ENCODE data around the gene VWA5B1.

Gene VWA5B1

DNA sequence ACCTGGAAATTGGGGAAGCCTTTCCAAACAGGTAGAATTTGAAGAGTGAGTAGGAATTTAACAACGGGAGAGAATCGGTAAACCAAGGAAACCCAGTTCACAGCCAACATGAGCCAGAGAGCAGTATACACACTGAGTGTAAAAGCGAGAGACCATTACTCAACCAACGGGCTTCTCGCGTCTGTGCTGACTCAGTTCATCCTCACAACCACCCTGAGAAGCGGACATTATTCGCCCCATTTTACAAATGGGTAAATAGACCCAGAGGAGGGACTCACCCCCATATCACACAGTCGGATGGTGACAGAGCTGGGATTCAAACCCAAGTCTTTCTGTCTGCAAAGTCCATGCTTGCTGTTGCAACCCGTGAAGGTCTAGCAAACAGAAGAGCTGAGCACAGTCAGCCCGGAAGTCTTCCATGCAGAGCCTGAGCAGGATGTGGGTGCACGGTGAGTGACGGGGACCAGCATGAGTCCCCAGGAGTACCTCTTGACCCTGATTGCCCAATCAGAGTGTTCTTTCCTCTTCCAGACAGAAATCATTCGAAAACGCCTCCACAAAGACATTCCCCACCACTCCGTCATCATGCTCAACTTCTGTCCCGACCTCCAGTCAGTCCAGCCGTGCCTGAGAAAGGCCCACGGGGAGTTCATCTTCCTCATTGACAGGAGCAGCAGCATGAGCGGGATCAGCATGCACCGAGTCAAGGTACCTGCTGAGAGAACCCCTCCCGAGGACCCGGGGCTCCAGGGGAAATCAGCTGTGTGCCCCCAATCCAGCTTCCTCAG lies 32.3 kb downstream of the VWA5B1 start:
- Histone ChIP-seq H3K27ac (ENCODE audit: low read depth, low read length) (no peak overlapping the region), H3K36me3 (ENCODE audit: control insufficient read depth, insufficient read depth, low read length) (no peaks in the 10 kb centered on the region), H3K4me3 (ENCODE audit: low read depth, low read length) (no peak overlapping the region), H3K9me3 (ENCODE audit: control insufficient read depth, insufficient read depth, low read depth, low read length) (no peaks in the 10 kb centered on the region), H3K27me3 (ENCODE audit: control insufficient read depth, insufficient read depth, low read length) (peaks cover 11% of the 10 kb centered on the region; the same call in 1 of the 2 replicates), H3K9ac (ENCODE audit: low read length) (no peak overlapping the region), H3K4me1 (ENCODE audit: control insufficient read depth, insufficient read depth, low read length) (no peaks in the 10 kb centered on the region)

DNA sequence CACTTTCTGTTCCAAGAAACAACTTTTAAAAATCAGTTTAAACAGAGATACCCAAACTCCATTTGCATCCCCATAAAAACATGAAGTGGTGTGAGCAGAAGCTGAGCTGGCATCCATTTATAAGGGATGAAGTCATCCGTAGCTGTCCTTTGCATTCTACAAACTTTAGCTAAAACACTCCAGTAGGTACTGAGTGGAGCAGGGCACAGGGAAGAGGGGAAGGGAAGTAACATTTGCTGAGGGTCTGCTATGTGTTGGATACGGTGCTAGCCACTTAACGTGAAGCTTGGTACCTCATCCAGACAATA lies 32.9 kb downstream of the VWA5B1 start:
- H3K9ac ChIP-seq (ENCODE audit: low read length): no peak overlapping the region
- H3K4me3 ChIP-seq (ENCODE audit: low read depth, low read length): no peak overlapping the region
- H3K36me3 ChIP-seq (ENCODE audit: control insufficient read depth, insufficient read depth, low read length): no peaks in the 10 kb centered on the region
- no peaks in the 10 kb centered on the region for H3K9me3 ChIP-seq (ENCODE audit: control insufficient read depth, insufficient read depth, low read depth, low read length)
- H3K27ac ChIP-seq (ENCODE audit: low read depth, low read length): no peak overlapping the region
- H3K4me1 ChIP-seq (ENCODE audit: control insufficient read depth, insufficient read depth, low read length): no peaks in the 10 kb centered on the region
- H3K27me3 ChIP-seq (ENCODE audit: control insufficient read depth, insufficient read depth, low read length): peaks cover 14% of the 10 kb centered on the region; the same call in 1 of the 2 replicates

DNA sequence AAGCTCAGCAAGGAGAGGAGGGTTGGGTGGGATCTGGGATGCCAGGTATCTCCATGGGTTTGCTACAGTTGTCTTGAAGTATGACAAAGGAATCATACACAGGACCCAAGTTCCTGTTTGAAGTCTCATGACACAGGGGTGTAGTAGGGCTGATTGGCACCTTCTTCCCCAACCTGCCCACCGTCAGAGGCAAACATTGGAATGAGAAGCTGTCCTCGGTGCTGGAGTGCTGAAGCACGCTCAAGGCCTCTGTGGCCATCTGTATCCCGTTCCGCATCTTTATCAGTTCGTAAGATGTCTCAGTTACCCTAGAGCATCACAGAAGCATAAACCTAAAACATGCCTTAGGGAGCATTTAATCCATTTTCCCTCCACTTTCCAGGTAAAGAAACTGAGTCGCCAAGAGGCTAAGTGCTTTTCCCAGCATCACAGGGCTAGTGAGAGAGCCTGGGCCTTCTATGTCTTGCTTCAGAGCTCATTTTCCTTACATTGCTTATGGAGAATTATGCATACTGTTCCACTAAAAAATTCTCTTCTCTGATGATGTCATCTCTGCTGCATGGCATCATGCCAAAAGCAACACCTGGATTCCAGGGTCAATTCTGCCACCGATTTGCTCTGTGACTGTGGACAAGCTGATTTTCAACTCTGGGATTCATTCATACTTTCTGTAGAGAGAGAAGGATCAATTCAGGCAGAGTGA lies 34.2 kb downstream of the VWA5B1 start:
- Histone ChIP-seq H3K27me3 (ENCODE audit: control insufficient read depth, insufficient read depth, low read length) (peaks cover 14% of the 10 kb centered on the region; the same call in 1 of the 2 replicates), H3K36me3 (ENCODE audit: control insufficient read depth, insufficient read depth, low read length) (no peaks in the 10 kb centered on the region), H3K9ac (ENCODE audit: low read length) (no peak overlapping the region), H3K4me1 (ENCODE audit: control insufficient read depth, insufficient read depth, low read length) (no peaks in the 10 kb centered on the region), H3K27ac (ENCODE audit: low read depth, low read length) (no peak overlapping the region), H3K9me3 (ENCODE audit: control insufficient read depth, insufficient read depth, low read depth, low read length) (no peaks in the 10 kb centered on the region), H3K4me3 (ENCODE audit: low read depth, low read length) (no peak overlapping the region)

DNA sequence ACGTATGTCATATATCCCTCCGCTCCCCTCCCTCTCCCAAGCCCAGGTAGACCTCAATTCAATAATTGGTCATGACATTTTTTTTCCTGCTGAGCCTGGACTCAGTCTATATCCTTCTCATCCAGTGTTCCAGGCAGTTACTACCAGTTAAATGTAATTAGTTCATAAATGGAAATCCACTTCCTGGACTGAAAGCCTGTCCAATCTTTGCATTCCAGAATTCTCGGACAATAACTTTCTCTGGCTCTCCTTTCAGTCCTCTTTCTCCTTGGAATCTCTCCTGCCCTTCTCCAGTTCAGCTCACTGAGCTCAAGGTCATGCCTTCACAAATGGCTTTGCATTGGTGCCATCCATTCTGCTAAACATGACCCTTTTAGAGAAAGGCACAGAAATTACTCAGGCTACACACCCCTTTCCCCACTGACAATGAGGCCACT lies 34.8 kb downstream of the VWA5B1 start:
- H3K9me3 ChIP-seq (ENCODE audit: control insufficient read depth, insufficient read depth, low read depth, low read length): no peaks in the 10 kb centered on the region
- H3K4me3 ChIP-seq (ENCODE audit: low read depth, low read length): no peak overlapping the region
- H3K27me3 ChIP-seq (ENCODE audit: control insufficient read depth, insufficient read depth, low read length): peaks cover 14% of the 10 kb centered on the region; the same call in 1 of the 2 replicates
- no peak overlapping the region for H3K27ac ChIP-seq (ENCODE audit: low read depth, low read length)
- H3K9ac ChIP-seq (ENCODE audit: low read length): no peak overlapping the region
- no peaks in the 10 kb centered on the region for H3K4me1 ChIP-seq (ENCODE audit: control insufficient read depth, insufficient read depth, low read length)
- H3K36me3 ChIP-seq (ENCODE audit: control insufficient read depth, insufficient read depth, low read length): no peaks in the 10 kb centered on the region

DNA sequence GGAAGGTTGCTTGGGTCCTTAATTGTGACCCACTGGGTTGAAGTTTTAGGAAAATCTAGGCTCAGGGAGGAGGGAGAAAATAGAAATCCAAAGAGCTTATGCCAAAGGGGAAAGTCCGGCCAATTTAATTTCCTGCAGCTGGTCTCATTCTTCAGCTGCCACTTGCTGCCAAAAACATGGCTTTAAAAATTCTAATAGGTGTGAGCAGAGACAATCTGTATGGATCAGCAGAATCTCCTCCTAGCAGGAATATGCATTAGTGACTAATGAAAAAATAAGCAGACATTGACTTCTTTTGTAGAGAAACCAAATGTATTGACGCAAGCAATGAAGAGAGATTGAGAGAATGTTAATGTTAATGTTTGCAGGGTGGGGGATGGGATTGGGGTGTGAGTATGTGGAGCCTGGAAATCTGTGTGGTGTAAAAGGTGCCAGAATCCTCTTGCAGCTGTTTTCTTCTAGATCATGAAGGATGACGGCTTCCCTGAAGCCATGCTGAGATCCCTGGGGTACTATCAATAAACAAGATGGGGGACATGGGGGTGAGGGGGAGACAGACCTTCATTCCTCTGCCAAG lies 35.3 kb downstream of the VWA5B1 start:
- H3K27me3 ChIP-seq (ENCODE audit: control insufficient read depth, insufficient read depth, low read length): peaks cover 17% of the 10 kb centered on the region; the same call in 1 of the 2 replicates
- no peaks in the 10 kb centered on the region for H3K4me1 ChIP-seq (ENCODE audit: control insufficient read depth, insufficient read depth, low read length)
- no peaks in the 10 kb centered on the region for H3K9me3 ChIP-seq (ENCODE audit: control insufficient read depth, insufficient read depth, low read depth, low read length)
- H3K4me3 ChIP-seq (ENCODE audit: low read depth, low read length): no peak overlapping the region
- H3K27ac ChIP-seq (ENCODE audit: low read depth, low read length): no peak overlapping the region
- no peaks in the 10 kb centered on the region for H3K36me3 ChIP-seq (ENCODE audit: control insufficient read depth, insufficient read depth, low read length)
- no peak overlapping the region for H3K9ac ChIP-seq (ENCODE audit: low read length)

DNA sequence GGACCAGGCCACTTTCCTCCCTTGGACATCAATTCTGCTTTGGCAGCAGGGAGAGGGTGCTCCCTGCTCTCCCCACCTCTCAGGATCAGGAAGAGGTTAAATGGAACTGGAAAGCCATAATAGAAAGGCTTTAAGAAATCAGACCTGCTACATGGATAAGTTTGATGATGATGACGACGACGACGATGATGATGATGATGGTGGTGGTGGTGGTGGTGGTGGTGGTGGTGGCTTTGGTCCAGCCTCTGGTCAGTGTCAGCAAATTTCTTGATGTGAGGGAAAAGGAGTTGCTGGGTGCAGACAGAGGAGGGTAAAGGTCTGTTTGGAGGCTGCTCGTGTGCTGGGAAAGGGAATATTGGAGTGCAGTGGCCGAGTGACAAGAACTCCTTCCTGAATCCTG lies 36.8 kb downstream of the VWA5B1 start:
- no peak overlapping the region for H3K27ac ChIP-seq (ENCODE audit: low read depth, low read length)
- H3K9me3 ChIP-seq (ENCODE audit: control insufficient read depth, insufficient read depth, low read depth, low read length): no peaks in the 10 kb centered on the region
- H3K27me3 ChIP-seq (ENCODE audit: control insufficient read depth, insufficient read depth, low read length): peaks cover 20% of the 10 kb centered on the region
- no peaks in the 10 kb centered on the region for H3K4me1 ChIP-seq (ENCODE audit: control insufficient read depth, insufficient read depth, low read length)
- H3K36me3 ChIP-seq (ENCODE audit: control insufficient read depth, insufficient read depth, low read length): no peaks in the 10 kb centered on the region
- H3K9ac ChIP-seq (ENCODE audit: low read length): no peak overlapping the region
- H3K4me3 ChIP-seq (ENCODE audit: low read depth, low read length): no peak overlapping the region

DNA sequence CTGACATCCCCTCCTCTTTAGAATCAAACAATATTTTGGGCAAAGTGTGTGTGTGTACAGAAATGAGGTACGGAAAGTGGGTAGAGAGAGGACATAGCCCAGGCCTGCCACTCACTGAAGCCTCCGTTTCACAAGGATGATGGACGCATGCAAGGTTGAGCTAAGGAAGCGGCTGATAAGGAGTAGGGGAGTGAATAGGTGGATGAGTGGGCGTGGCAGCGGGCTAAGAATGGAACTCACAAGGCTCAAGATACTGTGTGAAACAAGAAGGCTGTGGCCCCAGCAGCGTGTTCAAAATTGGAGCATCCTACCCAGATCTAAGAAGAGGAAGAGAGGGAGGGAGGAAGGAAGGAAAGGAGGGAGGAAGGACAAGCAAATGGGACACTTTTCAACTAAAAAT lies 37.5 kb downstream of the VWA5B1 start:
- Histone ChIP-seq H3K4me1 (ENCODE audit: control insufficient read depth, insufficient read depth, low read length) (no peaks in the 10 kb centered on the region), H3K9ac (ENCODE audit: low read length) (no peak overlapping the region), H3K4me3 (ENCODE audit: low read depth, low read length) (no peak overlapping the region), H3K36me3 (ENCODE audit: control insufficient read depth, insufficient read depth, low read length) (no peaks in the 10 kb centered on the region), H3K27me3 (ENCODE audit: control insufficient read depth, insufficient read depth, low read length) (peaks cover 20% of the 10 kb centered on the region), H3K27ac (ENCODE audit: low read depth, low read length) (no peak overlapping the region), H3K9me3 (ENCODE audit: control insufficient read depth, insufficient read depth, low read depth, low read length) (no peaks in the 10 kb centered on the region)

DNA sequence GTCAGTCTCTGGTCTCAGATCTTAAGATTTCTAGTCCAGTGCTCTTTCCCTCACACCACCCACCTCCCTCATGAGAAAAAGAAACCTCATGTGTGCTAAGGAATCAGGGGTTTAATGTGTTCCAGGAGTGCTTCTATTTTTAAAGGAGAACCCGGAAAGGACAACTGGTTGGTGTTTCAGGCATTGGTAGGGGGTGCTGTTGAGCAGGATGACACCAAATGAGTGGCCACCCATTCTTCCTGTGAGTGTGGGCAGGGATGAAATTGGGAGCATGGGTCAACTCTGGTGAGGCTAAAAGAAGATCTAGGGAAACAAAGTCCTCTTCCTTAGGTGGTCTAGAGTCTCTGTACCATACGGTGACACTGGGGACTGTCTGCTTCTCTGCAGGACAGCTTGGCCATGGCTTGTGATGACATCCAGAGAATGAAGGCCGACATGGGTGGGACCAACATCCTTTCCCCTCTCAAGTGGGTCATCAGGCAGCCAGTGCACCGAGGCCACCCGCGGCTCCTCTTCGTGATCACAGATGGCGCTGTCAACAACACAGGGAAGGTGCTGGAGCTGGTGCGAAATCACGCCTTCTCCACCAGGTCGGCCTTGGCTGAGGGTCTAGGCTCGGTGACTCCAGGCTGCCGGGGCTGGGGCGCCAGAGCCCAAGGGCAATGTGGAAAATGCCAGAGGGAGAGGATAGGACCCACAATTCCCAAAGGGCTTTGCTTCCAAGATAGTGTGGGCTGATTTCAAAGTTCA lies 39.3 kb downstream of the VWA5B1 start:
- H3K4me1 ChIP-seq (ENCODE audit: control insufficient read depth, insufficient read depth, low read length): no peaks in the 10 kb centered on the region
- no peak overlapping the region for H3K4me3 ChIP-seq (ENCODE audit: low read depth, low read length)
- H3K27ac ChIP-seq (ENCODE audit: low read depth, low read length): no peak overlapping the region
- H3K27me3 ChIP-seq (ENCODE audit: control insufficient read depth, insufficient read depth, low read length): peaks cover 16% of the 10 kb centered on the region
- H3K9me3 ChIP-seq (ENCODE audit: control insufficient read depth, insufficient read depth, low read depth, low read length): no peaks in the 10 kb centered on the region
- no peak overlapping the region for H3K9ac ChIP-seq (ENCODE audit: low read length)
- no peaks in the 10 kb centered on the region for H3K36me3 ChIP-seq (ENCODE audit: control insufficient read depth, insufficient read depth, low read length)

DNA sequence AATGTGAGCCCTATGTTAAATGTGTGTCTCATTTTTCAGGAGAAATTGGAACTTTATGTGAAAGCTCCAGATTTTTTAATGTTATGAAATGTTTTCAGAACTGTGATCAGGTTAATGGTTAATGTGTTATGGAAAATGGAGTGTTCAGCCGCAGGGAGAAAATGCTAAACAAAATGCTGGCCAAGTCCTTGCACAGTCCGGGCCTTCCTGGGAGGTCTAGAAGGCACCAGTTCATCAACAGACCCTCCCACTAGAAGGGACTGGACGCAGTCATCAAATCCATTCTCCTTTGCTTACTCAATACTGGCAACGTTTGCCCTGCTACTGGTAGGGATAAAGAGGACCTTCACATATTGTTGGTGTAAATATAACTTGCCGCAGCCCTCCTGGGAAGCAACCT lies 43.4 kb downstream of the VWA5B1 start:
- no peak overlapping the region for H3K4me3 ChIP-seq (ENCODE audit: low read depth, low read length)
- no peak overlapping the region for H3K27ac ChIP-seq (ENCODE audit: low read depth, low read length)
- H3K27me3 ChIP-seq (ENCODE audit: control insufficient read depth, insufficient read depth, low read length): peaks cover 14% of the 10 kb centered on the region

DNA sequence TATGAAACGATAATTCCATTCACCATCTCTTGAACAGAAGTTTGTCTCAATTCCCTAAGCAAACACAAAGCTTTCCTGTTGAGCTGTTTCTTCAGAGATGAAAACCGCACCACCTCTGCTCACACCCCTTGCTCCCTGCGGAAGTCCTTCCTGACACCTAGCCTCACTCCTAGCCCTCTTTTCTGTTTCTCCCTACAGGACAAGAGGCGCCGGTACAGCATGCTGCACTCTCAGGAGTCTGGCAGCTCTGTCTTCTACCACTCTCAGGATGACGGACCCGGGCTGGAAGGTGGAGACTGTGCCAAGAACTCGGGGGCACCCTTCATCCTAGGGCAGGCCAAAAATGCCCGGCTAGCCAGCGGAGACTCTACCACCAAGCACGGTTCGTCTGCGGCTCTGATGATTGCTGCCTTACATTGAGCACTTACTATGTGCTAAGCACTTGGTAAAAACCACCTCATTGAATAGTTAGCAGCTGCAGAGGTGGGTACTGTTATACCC lies 45.5 kb downstream of the VWA5B1 start:
- Histone ChIP-seq H3K36me3 (ENCODE audit: control insufficient read depth, insufficient read depth, low read length) (no peaks in the 10 kb centered on the region), H3K4me3 (ENCODE audit: low read depth, low read length) (no peak overlapping the region), H3K9me3 (ENCODE audit: control insufficient read depth, insufficient read depth, low read depth, low read length) (no peaks in the 10 kb centered on the region), H3K4me1 (ENCODE audit: control insufficient read depth, insufficient read depth, low read length) (0 out of 2 replicates have a peak, but pooled peaks cover 5% of the 10 kb centered on the region), H3K27ac (ENCODE audit: low read depth, low read length) (no peak overlapping the region), H3K9ac (ENCODE audit: low read length) (no peak overlapping the region), H3K27me3 (ENCODE audit: control insufficient read depth, insufficient read depth, low read length) (peaks cover 11% of the 10 kb centered on the region)

More for the DNA sequence above, 43.4 kb downstream of the VWA5B1 start:
- H3K9me3 ChIP-seq (ENCODE audit: control insufficient read depth, insufficient read depth, low read depth, low read length): no peaks in the 10 kb centered on the region
- 0 out of 2 replicates have a peak, but pooled peaks cover 5% of the 10 kb centered on the region for H3K4me1 ChIP-seq (ENCODE audit: control insufficient read depth, insufficient read depth, low read length)
- no peaks in the 10 kb centered on the region for H3K36me3 ChIP-seq (ENCODE audit: control insufficient read depth, insufficient read depth, low read length)
- no peak overlapping the region for H3K9ac ChIP-seq (ENCODE audit: low read length)

All from HUES6 (cell line).